Islet precursor cell (in vitro differentiated cells): ENCODE measurements around the gene HPS6.
"Not testable (repeated sequence)": the region's sequence is repeated elsewhere in the genome, so short reads cannot be mapped to it uniquely, and the experiment has no call there.

Source experiments
- DNase-seq: peaks from one replicate; pipeline ENCODE4 v3.0.0-alpha.2; 2018

HPS6 gene

DNA sequence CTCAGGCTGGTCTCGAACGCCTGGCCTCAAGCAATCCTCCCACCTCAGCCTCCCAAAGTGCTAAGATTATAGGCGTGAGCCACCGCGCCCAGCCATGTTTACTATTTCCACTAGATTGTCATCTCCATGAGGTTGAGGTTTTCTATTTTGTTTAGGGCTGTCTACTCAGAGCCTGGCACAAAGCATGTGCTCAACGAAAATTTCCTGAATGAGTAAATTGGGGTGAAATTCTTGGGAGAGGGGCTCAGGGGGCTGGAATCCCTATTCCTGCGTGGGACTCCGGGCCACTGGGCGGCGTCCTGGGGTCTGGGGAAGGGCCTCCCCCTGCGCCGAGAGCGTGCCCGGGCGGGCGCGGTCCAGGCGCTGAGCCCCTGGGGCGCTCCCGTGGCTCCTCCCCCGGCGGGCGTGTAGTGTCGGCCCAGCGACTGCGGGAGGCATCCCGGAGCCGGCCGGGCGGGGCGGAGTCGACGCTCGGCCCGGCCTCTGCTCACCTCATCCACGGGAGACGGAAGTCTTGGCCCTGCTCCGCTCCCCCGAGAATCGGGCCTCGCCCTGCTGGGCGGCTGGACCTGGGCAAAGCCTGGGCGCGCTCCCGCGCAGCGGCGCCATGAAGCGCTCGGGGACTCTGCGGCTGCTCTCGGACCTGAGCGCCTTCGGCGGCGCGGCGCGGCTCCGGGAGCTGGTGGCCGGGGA lies at the start of gene HPS6:
TSS of gene HPS6 (plus strand) at position 482 of the 693 bp plus-strand sequence. CDS start at position 608, 126 bp downstream.
- peak; percentile 93 for DNase-seq

- DNase-seq: no peak
Observed at GRCh38 chr10:102016416-102016815, 48.7 kb upstream of the HPS6 start.

- DNase-seq: no peak
Observed at GRCh38 chr10:102017295-102017694, 47.9 kb upstream of the HPS6 start.

- DNase-seq: no peak
Observed at GRCh38 chr10:102020938-102021337, 44.2 kb upstream of the HPS6 start.

DNA sequence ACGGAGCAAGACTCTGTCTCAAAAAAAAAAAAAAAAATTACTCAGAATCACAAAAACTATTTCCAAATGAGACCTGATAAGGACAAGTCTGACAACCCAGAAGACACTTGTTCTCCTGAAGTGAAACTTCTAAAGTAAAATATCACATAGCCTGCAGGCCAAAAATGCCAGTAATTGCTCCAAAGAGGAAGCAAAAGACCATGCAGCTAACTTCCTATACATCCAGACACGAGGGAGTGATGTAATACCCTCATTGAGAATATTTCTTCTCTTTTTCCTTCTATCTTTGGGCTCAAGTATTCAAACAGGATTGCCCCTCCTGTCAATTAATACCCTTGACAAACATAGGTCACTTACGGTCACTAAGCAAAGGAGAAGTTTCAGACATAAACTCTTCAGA lies 40.4 kb upstream of the HPS6 start:
- DNase-seq: no peak

GRCh38 chr10:102027261-102027660 lies 37.9 kb upstream of the HPS6 start:
- DNase-seq: no peak

DNA sequence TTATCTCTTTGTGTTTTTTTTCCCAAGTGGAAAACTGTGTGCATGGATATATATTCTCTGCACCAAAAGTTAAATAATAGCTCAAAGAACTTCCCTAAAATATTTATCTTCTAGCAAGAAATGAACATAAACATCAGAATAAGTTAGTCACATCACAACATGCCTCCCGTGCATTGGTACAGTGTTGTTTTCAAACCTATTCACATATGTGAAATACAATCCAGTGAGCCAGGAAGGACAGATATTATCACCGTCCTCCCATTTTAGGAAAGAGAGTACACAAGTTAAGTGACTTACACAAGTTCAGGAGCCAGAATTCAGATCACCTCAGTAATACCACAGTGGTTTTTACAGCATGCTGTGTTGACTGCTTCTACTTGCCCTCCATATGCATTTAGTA lies 31.4 kb upstream of the HPS6 start:
- DNase-seq: no peak

DNA sequence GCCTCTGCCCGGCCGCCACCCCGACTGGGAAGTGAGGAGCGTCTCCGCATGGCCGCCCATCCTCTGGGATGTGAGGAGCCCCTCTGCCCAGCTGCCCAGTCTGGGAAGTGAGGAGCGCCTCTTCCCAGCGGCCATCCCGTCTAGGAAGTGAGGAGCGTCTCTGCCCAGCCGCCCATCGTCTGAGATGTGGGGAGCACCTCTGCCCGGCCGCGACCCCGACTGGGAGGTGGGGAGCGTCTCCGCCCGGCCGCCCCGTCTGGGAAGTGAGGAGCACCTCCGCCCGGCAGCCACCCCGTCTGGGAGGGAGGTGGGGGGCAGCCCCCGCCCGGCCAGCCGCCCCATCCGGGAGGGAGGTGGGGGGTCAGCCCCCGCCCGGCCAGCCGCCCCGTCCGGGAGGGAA lies 29.3 kb upstream of the HPS6 start:
- not testable (repeated sequence) for DNase-seq

- no peak for DNase-seq
Observed at GRCh38 chr10:102038410-102038809, 26.7 kb upstream of the HPS6 start.

- no peak for DNase-seq
Observed at GRCh38 chr10:102040305-102041050, 24.7 kb upstream of the HPS6 start.

DNA sequence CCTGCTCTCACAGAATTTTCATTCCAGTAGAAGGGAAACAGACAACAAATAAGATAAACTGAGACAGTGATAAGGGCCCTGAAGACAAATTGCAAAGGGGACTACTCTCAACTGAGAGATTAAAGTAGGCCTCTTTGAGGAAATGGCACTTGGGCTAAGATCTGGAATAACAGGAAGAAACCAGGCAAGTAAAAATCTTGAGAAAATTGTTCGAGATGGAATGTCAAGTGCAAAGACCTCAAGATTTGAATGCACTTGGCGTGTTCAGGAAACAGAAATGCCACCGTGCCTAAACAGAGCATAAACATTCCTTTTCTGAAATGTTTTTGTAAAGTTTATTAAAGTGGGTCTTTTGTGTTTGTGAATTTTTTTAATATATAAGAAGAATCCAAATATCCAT lies 19.9 kb upstream of the HPS6 start:
- DNase-seq: no peak

DNA sequence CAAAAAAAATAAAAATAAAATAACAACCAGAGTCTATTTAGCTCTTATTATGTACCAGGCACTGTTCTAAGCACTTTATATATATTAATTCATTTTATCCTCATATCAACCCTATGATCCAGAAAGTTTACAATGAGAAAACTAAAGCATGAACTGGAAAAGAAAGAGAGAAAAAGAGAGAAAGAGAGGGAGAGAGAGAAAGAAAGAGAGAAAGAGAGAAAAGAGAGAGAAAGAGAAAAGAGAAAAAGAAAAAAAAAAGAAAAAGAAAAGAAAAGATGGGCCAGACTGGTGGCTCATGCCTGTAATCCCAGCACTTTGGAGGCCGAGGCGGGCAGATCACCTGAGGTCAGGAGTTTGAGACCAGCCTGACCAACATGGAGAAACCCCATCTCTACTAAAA lies 19.1 kb upstream of the HPS6 start:
- DNase-seq: no peak

GRCh38 chr10:102054881-102055646 lies 10.1 kb upstream of the HPS6 start:
- not testable (repeated sequence) for DNase-seq

- peak; percentile 98 for DNase-seq
Observed at GRCh38 chr10:102055647-102056419, 9.3 kb upstream of the HPS6 start, which contains the start of gene ARMH3. ARMH3 (minus strand) TSS chr10:102056173; CDS start chr10:102040114, 16,059 bp downstream.

- DNase-seq: no peak
Observed at GRCh38 chr10:102059987-102060386, 5.2 kb upstream of the HPS6 start.

- DNase-seq: no peak
Observed at GRCh38 chr10:102064503-102064867, 664 bp upstream of the HPS6 start.

GRCh38 chr10:102065561-102066398 lies 631 bp downstream of the HPS6 start:
- peak; percentile 69 for DNase-seq

DNA sequence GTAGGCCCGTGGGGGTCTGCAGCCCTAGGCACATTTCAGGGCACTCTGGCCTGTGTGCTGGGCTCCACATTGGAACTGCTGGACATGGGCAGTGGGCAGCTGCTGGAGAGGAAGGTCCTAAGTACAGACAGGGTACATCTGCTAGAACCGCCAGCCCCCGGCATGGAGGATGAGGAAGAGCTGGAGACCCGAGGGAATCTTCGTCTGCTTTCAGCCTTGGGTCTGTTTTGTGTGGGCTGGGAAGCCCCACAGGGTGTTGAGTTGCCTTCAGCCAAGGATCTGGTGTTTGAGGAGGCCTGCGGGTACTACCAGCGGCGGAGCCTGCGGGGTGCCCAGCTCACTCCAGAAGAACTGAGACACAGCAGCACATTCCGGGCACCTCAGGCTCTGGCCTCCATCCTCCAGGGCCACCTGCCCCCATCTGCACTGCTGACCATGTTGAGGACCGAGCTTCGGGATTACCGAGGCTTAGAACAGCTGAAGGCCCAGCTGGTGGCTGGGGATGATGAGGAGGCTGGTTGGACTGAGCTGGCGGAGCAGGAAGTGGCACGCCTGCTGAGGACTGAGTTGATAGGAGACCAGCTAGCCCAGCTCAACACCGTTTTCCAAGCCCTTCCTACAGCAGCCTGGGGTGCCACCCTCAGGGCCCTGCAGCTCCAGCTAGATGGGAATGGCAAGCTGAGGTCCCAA lies 1.4 kb downstream of the HPS6 start:
- no peak for DNase-seq

GRCh38 chr10:102067091-102067916 lies 2.2 kb downstream of the HPS6 start:
- DNase-seq: no peak

- no peak for DNase-seq
Observed at GRCh38 chr10:102068216-102068615, 3.1 kb downstream of the HPS6 start.
